ENCODE data around the gene TMEM270. TPM values are rescaled to one million over a fixed set of nuclear protein-coding genes. Genes with fewer than 3 reads are reported as not detected.

The TMEM270 gene
- total and polyA plus RNA-seq, 2 of the 4 experiments (the other 2 are of a cell fraction), result 0.17 TPM; not detected in 1

DNA sequence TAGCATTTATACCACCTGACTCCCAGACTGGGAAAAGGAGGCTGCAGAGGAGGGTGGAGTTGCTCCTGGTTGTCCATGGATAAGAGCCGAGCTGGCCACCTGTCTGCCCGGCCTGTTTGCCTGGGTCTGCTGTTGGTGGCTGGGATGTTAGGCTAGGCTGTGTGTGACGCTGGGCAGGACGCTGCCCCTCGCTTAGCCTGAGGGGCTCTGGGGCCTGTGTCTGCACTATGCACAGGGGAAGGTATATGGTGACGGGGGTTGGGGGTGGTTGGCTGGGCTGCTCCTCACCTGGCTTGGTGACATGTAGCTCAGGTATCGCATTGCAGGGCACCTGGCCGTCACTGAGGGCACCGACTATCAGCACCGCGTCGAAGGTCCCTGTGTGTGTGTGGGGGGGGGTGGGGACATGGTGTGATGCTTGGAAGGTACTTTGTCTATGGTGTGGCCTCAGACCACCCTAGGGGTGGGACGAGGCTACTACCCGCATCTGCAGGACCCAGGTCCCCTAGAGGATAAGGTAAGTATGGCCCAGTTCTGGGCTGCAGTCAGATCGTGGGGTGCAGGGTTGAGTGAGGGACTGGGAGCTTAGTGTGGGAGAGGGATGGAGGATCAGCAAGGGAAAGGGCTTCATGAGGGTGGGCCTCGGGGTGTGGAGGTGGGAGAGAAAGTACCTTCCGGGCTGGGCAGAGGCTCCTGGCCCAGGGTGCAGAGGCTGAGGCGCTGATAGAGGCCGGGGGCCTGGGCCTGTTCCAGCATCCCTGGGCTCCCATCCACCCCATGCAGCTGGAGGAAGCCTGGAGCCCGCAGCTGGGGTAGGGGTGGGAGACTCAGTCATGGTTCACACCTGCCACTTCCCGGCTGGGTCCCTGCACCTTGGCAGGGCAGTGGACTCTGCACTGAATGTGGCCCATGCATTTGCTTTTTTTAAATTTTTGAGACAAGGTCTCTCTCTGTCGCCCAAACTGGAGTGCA lies 20.9 kb upstream of the TMEM270 start (continued):
- TF ChIP-seq CTCF (conservative IDR thresholded peaks at IDR 0.05; ENCODE audit: low read depth, low read length), result no peak
- TF ChIP-seq MAZ (IDR thresholded peaks at IDR 0.05; ENCODE audit: borderline replicate concordance, low read depth, low read length), result no peak
